GM19452 (cell line): ENCODE data around the gene VPS13D.
"Not testable (repeated sequence)": the region's sequence is repeated elsewhere in the genome, so short reads cannot be mapped to it uniquely, and the experiment has no call there.

Experiments
- ATAC-seq: cut with Tn5 transposase; IDR thresholded peaks from one replicate; pipeline ENCODE4 v1.9.1; 2021; ENCODE audit not compliant: unreplicated experiment

The VPS13D gene

GRCh38 chr1:12464045-12464461 lies 234.2 kb downstream of the VPS13D start:
- no peak for ATAC-seq

GRCh38 chr1:12464598-12465056 lies 234.8 kb downstream of the VPS13D start:
- no peak for ATAC-seq

- ATAC-seq: no peak
Observed at GRCh38 chr1:12465126-12465525, 235.3 kb downstream of the VPS13D start.

DNA sequence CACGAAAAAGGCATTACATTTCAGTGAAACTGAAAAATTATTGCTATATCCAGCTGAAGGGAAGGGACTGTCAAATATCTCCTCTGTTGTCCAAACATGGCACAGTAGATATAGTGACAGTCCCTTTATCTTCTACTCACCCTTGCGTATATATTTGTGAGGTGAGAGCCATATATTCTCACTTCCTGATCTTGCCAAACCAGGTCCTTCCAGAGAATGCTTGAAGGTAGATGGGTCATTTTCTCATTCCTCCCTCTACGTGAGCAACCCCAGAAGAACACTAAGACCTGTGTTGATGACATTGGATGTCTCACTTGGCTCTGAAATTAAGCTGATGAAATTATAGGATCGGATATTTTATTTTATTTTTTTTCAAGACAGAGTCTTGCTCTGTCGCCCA lies 237.0 kb downstream of the VPS13D start:
- ATAC-seq: no peak

DNA sequence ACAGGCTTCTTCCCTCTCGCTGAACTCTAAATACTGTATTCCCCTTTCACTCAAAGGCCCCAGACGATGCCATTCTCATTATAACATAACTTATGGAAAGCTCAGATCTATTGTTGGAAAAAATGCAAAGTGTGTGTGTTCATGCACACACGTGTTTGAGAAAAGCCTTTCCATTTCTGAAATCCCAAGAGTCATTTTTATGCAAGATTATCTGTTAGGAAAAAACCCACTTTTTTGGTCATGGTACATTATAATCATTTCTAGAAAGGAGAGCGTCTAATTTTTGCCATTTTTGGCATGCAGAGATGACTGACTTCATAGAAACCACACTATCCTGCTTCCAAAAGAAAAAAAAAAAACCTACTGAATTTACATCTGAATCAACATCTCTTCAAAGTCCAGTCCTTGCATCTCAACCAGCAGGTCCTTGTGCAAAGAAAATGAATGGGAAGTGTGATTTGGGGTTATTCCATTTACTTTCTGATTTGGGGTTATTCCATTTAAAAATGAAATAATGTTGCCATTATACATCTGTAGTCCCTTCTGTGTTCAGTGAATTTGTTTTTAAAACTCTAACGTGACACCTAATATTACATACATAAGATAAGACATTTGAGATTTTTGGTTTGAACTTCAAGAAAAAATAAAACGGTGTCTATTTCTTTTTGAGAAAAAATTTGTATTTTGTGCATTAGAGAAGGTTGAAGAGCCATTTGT lies 237.9 kb downstream of the VPS13D start:
- no peak for ATAC-seq

DNA sequence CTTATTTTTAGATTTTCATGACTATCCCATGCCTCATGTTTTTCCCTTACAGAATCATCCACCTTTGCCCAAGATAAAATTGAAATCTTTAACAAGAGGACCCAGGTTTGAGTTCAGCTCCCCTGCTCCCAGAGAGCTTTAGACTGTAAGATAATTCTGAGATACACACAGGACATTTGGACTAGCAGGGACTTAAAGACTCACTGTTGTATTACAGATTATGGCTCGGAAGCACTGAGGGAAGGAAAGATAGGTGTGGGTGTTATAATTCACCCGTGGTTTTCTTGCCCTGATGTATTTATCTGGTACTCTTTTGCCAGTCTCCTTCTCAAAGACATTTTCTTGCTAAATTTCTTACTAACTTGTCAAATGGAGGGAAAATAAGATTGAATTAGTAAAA lies 238.5 kb downstream of the VPS13D start:
- no peak for ATAC-seq

GRCh38 chr1:12469493-12469892 lies 239.7 kb downstream of the VPS13D start:
- ATAC-seq: no peak

DNA sequence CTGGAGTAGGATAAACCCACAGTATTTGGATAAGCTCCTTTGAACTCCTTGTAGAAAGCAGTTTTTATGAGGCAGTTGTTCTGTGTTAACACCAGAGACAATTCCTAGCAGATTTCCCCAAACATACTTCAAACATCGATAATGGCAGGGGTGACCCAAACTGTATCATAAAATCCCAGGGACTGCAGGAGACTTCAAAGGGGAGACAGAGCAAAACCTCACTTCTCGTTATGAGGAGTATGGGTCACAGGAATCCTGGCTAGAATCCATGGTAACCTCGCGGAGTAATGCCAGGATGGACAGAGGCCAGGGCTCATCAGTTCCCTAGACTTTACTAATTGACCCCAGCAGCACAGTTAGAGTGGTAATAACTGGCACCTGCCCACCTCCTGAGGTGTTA lies 240.2 kb downstream of the VPS13D start:
- no peak for ATAC-seq

DNA sequence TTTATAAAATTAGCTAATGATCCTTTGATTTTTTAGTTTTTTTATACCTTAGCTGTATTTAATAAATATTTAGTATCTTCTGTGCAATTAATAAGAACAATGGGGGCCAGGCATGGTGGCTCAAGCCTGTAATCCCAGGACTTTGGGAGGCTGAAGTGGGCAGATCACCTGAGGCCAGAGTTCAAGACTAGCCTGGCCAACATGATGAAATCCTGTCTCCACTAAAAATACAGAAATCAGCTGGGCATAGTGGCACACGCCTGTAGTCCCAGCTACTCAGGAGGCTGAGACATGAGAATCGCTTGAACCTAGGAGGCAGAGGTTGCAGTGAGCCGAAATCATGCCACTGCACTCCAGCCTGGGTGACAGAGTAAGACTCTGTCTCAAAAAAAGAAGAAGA lies 241.1 kb downstream of the VPS13D start:
- ATAC-seq: not testable (repeated sequence)

DNA sequence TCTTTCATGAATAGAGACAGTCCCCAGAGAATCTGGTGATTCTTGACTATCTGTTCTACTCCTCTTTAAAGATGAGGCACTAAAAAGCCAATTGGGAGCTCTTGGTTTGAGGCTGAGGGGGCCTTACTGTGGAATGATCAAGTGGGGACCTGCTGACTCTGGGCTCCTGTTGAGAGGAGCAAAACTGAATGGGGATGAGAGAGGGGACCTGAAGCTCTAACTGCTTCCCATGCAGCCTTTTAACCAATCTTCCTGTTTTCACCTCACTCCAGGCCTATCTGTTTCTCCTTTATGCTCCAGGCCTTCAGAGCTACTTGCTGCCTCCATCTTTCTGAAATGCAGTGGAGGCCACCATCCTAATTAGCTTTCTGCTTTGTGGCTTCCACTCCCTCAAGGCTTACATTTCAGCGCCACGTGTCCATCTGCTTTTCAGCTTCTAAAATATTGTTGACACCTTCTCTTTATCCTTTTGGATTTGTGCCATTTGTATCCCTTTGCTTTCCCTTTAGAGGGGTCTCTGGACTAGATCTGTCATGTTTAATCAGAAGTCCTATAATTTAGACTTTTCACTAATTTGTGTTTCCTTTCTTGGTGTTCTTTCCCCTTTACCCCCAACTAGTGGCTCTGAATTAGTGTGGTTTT lies 242.4 kb downstream of the VPS13D start:
- ATAC-seq: no peak

DNA sequence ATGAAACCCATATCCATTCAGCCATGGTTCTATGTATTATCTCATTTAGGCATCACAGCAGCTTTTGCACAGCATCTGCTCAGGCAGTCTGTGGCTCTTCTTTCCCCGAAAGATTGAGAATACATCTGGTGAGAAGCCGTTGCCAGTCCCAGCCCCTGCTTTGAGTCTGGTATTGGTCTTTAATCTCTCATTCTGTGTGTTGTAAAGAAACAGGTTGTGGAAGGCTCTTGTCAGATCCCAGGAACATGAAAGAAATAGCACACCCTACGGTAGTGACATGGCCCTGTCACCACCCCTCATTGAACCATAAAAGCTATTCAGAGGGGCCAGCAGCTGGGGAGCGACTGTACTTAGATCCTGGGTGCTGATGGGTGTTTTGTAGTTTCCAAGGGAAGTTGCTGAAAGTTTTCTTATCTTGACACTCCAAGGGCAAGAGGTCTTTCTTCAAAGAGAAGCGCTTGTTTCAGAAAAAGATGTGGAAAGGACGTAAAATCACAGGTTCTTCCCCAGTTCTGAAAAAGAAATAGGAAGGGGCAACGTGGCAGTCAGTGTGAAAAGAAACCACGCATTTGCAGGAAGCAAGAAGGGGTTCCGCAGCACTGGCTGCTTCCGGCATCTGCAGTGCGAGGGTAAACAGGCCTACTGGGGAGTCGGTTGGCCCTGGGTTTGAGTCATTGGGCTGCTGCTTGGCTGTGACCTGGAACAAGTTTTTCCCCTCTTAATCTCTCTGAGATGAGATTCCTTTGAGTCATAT lies 243.1 kb downstream of the VPS13D start:
- no peak for ATAC-seq

GRCh38 chr1:12473596-12474362 lies 243.9 kb downstream of the VPS13D start:
- ATAC-seq: no peak

DNA sequence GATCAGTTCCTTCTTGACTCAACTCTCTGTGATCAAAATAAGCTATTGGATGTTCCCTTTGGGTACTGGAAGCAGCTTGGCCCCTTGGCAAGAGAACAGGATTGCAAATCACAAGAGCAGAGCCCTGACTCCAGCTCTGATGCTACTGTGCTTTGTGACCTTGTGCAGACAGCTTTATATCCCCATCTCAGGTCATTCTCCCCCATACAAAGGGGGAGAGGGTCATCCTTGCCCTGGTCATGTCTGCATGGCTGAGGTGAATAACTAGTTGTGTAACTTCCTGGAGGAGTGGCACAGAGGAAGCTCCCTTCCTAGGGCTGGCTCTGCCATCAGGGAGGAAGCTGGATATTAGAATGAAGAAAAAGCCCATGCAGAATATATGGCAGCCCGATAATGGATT lies 245.3 kb downstream of the VPS13D start:
- no peak for ATAC-seq

- no peak for ATAC-seq
Observed at GRCh38 chr1:12475530-12475934, 245.7 kb downstream of the VPS13D start.

DNA sequence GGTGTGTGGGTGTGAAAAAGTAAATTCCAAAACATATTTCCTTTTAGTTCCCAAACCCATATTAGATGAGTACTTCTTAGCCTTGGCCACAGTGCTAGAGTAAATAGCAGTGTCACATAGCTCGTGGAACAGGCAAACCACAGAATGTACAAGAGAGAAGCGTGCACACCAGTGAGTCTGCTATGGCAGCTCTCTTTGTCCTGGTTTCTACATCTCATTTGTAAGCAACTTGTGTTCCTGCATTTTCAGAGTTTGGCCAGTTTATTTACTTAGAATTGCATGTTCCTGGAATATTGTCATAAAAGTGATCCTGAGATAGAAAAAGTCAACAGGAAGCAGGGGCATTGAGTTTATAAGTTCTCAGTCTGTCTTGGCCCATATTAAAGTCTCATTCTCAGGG lies 246.1 kb downstream of the VPS13D start:
- ATAC-seq: no peak

GRCh38 chr1:12477314-12477713 lies 247.5 kb downstream of the VPS13D start:
- no peak for ATAC-seq

DNA sequence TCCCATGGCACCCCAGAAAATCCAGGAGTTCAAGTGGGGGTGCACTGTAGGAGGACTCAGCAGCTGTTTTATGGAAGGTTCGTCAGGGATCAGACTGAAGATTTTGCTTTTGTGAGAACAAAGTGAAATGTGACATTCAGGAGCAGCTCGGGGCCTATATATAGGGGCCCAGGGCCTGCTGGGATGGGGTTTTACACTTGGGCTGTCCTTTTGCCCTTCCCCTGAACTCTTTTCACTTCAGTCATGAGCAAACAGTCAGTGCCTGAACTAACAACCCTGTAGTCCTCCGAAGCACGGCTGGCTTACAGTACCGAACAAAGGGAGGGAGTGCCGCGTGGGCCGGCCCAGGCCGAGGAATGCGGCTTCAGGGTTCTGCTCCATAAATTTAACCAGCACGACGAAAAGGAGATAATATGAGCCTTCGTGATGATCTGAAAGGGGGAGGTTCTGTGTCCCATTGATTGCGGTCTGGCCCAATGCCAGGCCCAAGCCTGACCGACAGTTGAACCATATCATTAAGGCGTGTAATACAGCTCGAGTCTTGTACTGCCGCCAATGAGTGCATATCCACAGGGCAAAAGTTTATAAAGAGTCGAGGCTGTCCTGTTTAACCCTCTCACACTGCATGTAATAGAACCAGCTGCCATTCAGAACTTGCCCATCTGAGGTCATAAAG lies 248.2 kb downstream of the VPS13D start:
- ATAC-seq: no peak

DNA sequence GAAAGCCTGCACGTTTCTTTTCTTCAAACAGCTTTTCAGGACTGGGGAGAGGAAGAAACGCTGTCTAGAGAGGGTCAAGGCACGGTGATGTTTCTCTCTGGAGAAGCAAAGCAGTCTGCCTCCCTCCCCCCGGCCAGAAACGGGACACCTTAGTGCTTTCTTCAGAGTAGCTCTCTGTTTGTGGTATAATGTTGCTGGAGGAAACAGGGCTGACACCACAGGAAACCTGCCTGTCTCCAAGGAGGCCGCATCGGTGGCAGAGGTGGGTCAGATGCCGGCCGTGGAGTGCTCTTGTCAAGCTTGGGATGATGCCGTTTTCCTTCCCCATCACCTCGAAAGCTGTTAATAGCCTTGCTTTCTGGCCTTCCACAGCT lies 248.8 kb downstream of the VPS13D start:
- ATAC-seq: no peak

GRCh38 chr1:12479311-12479710 lies 249.5 kb downstream of the VPS13D start:
- ATAC-seq: no peak

- ATAC-seq: no peak
Observed at GRCh38 chr1:12480041-12480440, 250.2 kb downstream of the VPS13D start.
